Measurements from ENCODE around the gene GALNS.

- TF ChIP-seq POLR2A (IDR thresholded peaks at IDR 0.05; ENCODE audit: control extremely low read depth in 1 of 2, low read depth in 2 of 2, low read length in 2 of 2) (no peak), GABPA (IDR thresholded peaks at IDR 0.05; ENCODE audit: borderline replicate concordance, insufficient read depth, low read length) (no peak), CTCF (IDR thresholded peaks at IDR 0.05; ENCODE audit: control extremely low read depth in 1 of 3, insufficient read depth in 1 of 3, low read depth in 1 of 3, low read length in 3 of 3) (no peak), CHD2 (IDR thresholded peaks at IDR 0.05; ENCODE audit: low read length) (no peak), JUND (IDR thresholded peaks at IDR 0.05; ENCODE audit: low read length) (no peak)
Measured at GRCh38 chr16:88874938-88875599, 18.3 kb upstream of the GALNS start.
